NCI-H446 (cell line): ENCODE measurements around the gene LENEP.

ENCODE experiments used
- DNase-seq, 2 experiments: peaks; one replicate each; lab custom pipeline; 2025; lab: John Stamatoyannopoulos, UW

LENEP gene

GRCh38 chr1:155010211-155010918 is 17.0 kb downstream of the LENEP start:
- no peak for DNase-seq

GRCh38 chr1:155011004-155011416 is 17.6 kb downstream of the LENEP start:
- no peak for DNase-seq

GRCh38 chr1:155011437-155012025 is 18.1 kb downstream of the LENEP start:
- no peak for DNase-seq

- peak in 1 of 2 experiments; percentile 71 for DNase-seq
Measured at GRCh38 chr1:155012026-155012546, 18.7 kb downstream of the LENEP start.

- DNase-seq: no peak
Measured at GRCh38 chr1:155012776-155013602, 19.6 kb downstream of the LENEP start.

- DNase-seq: no peak
Measured at GRCh38 chr1:155013632-155014031, 20.2 kb downstream of the LENEP start.

- no peak for DNase-seq
Measured at GRCh38 chr1:155014709-155015508, 21.5 kb downstream of the LENEP start.

GRCh38 chr1:155015527-155016230 is 22.3 kb downstream of the LENEP start:
- no peak for DNase-seq

- DNase-seq: no peak
Measured at GRCh38 chr1:155016231-155016831, 22.9 kb downstream of the LENEP start.

GRCh38 chr1:155017041-155017945 is 23.9 kb downstream of the LENEP start:
- DNase-seq: peak; percentile 69 to 87

GRCh38 chr1:155017946-155018316 is 24.5 kb downstream of the LENEP start:
- DNase-seq: no peak

GRCh38 chr1:155018617-155019348 is 25.4 kb downstream of the LENEP start:
- DNase-seq: no peak

- DNase-seq: no peak
Measured at GRCh38 chr1:155019377-155020245, 26.2 kb downstream of the LENEP start.

- no peak for DNase-seq
Measured at GRCh38 chr1:155022136-155022926, 28.9 kb downstream of the LENEP start.

- no peak for DNase-seq
Measured at GRCh38 chr1:155022927-155023236, 29.5 kb downstream of the LENEP start.

GRCh38 chr1:155023627-155024026 is 30.2 kb downstream of the LENEP start:
- DNase-seq: no peak

GRCh38 chr1:155024315-155024714 is 30.9 kb downstream of the LENEP start:
- no peak for DNase-seq
